Measurements from ENCODE around the gene POLE.

The POLE gene

GRCh38 chr12:132631666-132632065, 55.5 kb downstream of the POLE start:
- Histone ChIP-seq H3K4me3 (ENCODE audit: low read length) (no peak overlapping the region), H3K4me1 (ENCODE audit: insufficient read depth, low read length) (no peaks in the 10 kb centered on the region), H3K27me3 (ENCODE audit: insufficient read depth, low read length) (no peaks in the 10 kb centered on the region), H3K9me3 (ENCODE audit: insufficient read depth, low read depth, low read length) (no peaks in the 10 kb centered on the region), H3K9ac (ENCODE audit: low read depth, low read length) (no peak overlapping the region), H3K36me3 (ENCODE audit: insufficient read depth, low read depth, low read length) (peaks cover 95% of the 10 kb centered on the region), H3K27ac (ENCODE audit: low read length) (no peak overlapping the region)

GRCh38 chr12:132630672-132631071, 56.5 kb downstream of the POLE start:
- peaks cover 95% of the 10 kb centered on the region for H3K36me3 ChIP-seq (ENCODE audit: insufficient read depth, low read depth, low read length)
- H3K9ac ChIP-seq (ENCODE audit: low read depth, low read length): no peak overlapping the region

GRCh38 chr12:132629330-132629729, 57.8 kb downstream of the POLE start:
- Histone ChIP-seq H3K4me1 (ENCODE audit: insufficient read depth, low read length) (no peaks in the 10 kb centered on the region), H3K27ac (ENCODE audit: low read length) (no peak overlapping the region), H3K27me3 (ENCODE audit: insufficient read depth, low read length) (no peaks in the 10 kb centered on the region), H3K4me3 (ENCODE audit: low read length) (no peak overlapping the region), H3K36me3 (ENCODE audit: insufficient read depth, low read depth, low read length) (peaks cover 95% of the 10 kb centered on the region), H3K9me3 (ENCODE audit: insufficient read depth, low read depth, low read length) (no peaks in the 10 kb centered on the region), H3K9ac (ENCODE audit: low read depth, low read length) (no peak overlapping the region)

More at GRCh38 chr12:132630672-132631071, 56.5 kb downstream of the POLE start:
- Histone ChIP-seq H3K9me3 (ENCODE audit: insufficient read depth, low read depth, low read length) (no peaks in the 10 kb centered on the region), H3K4me3 (ENCODE audit: low read length) (no peak overlapping the region), H3K4me1 (ENCODE audit: insufficient read depth, low read length) (no peaks in the 10 kb centered on the region), H3K27ac (ENCODE audit: low read length) (no peak overlapping the region), H3K27me3 (ENCODE audit: insufficient read depth, low read length) (no peaks in the 10 kb centered on the region)

DNA sequence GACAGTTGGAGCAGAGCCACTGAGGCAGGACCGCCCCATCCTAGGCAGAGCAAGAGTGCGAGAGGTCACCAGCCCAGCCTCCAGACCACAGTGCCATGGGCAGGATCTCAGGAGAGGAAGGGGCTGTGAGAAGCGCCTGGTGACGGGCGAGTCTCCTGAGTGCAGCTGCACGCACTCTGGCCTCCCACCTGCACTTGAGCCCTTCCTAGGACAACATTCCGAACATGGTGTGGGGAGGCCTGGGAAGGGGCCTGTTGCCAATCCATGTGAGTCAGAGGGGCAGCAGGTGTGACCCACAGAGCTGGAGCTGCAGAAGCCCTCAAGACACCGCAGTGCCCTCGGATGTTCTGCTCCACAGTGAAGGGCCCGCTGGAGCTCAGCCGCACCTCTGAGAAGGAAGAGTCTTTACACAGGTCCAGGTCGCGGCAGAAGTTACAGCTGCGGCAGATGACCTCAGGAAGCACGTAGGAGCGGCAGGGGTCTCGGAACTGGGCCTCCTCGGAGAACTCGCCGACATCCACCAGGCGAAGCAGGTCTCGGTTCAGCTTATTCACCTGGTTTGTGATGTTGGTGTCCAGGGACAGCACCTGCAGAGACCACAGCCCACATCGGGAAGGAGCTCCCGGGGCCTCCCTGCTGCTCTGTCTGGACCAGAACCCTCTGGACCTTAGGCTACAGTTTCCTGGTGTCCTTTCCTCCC, 61.3 kb downstream of the POLE start:
- no peaks in the 10 kb centered on the region for H3K4me1 ChIP-seq (ENCODE audit: insufficient read depth, low read length)
- peaks cover 74% of the 10 kb centered on the region for H3K36me3 ChIP-seq (ENCODE audit: insufficient read depth, low read depth, low read length)
- no peak overlapping the region for H3K9ac ChIP-seq (ENCODE audit: low read depth, low read length)
- H3K27me3 ChIP-seq (ENCODE audit: insufficient read depth, low read length): peaks cover 5% of the 10 kb centered on the region
- H3K4me3 ChIP-seq (ENCODE audit: low read length): no peak overlapping the region
- no peak overlapping the region for H3K27ac ChIP-seq (ENCODE audit: low read length)
- H3K9me3 ChIP-seq (ENCODE audit: insufficient read depth, low read depth, low read length): no peaks in the 10 kb centered on the region

DNA sequence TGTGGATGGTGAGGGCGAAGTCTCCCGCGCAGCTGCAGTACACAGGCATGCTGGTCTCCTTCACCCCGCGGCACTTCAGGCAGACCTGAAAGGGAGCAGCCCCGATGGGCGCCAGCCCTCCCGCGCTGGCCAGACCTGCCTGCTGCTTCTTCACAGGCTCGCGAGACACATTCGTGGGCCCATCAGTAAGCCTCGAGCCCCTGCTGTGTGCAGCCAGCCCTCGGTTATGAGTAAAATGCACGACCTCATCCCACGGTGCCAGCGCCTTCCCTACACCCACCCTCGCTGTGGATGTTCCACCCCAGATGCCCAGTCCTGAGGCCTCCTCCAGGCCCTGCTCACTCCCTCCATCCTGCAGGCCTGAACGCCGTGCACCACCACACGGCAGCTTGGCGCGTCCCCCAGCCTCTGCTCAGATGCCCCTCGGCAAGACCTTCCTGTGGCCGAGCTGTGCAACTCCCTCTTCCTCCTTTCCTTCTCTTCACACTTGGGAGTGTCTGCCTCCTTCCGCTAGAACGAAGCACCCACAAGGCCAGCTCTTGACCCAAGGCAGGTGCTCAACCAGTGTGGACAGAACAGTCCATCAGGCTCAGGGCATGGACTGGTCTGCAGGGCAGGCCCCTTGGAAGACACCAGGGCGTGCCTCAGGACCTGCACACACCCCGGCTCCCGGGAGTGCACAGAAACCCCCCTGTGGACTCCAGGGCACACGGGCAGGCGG, 62.1 kb downstream of the POLE start:
- peaks cover 13% of the 10 kb centered on the region for H3K27me3 ChIP-seq (ENCODE audit: insufficient read depth, low read length)
- no peak overlapping the region for H3K9ac ChIP-seq (ENCODE audit: low read depth, low read length)
- H3K36me3 ChIP-seq (ENCODE audit: insufficient read depth, low read depth, low read length): peaks cover 66% of the 10 kb centered on the region
- no peaks in the 10 kb centered on the region for H3K9me3 ChIP-seq (ENCODE audit: insufficient read depth, low read depth, low read length)
- H3K27ac ChIP-seq (ENCODE audit: low read length): no peak overlapping the region
- no peaks in the 10 kb centered on the region for H3K4me1 ChIP-seq (ENCODE audit: insufficient read depth, low read length)
- H3K4me3 ChIP-seq (ENCODE audit: low read length): no peak overlapping the region

- peaks cover 21% of the 10 kb centered on the region for H3K27me3 ChIP-seq (ENCODE audit: insufficient read depth, low read length)
- H3K4me1 ChIP-seq (ENCODE audit: insufficient read depth, low read length): no peaks in the 10 kb centered on the region
- H3K27ac ChIP-seq (ENCODE audit: low read length): no peak overlapping the region
- no peaks in the 10 kb centered on the region for H3K9me3 ChIP-seq (ENCODE audit: insufficient read depth, low read depth, low read length)
- H3K4me3 ChIP-seq (ENCODE audit: low read length): no peak overlapping the region
- H3K9ac ChIP-seq (ENCODE audit: low read depth, low read length): no peak overlapping the region
- peaks cover 58% of the 10 kb centered on the region for H3K36me3 ChIP-seq (ENCODE audit: insufficient read depth, low read depth, low read length)
These were observed 62.8 kb downstream of the POLE start for GRCh38 chr12:132624186-132624855.

DNA sequence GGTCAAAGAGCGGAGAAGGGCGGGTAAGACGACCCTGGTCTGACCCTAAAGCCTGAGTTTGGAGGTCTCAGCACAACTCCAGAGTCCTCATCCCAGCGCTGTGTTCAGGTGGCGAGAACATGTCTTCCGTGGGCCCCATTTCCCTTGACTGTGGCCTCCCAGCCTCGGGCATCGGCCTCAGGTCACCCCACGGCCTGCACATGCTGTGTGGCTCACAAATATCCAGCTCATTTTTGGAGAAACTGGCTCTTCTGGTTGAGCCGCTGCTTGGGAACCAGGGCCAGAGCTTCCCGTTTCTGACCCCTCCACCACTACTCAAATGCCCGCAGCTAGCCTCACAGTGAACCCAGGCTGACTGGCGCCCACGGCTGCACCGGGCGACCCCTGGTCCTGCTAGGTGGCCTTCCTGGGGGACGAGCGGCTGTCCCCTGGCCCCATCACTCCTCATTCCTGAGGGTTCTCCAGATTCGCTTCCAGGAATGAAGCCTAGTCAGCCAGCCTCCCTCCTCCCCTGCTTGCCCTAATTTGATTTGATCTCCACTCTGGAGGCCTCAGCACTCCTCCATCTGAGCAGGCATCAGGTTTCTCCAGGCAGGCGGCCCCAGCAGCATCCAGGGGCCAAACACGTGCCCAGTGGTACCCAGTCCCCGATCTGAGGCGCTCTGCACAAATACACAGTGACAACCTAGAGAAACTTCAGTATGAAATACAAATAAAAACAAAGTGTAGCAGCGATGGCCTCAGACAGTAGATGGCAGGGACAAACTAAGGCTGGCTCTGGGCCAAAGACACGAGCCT, 63.9 kb downstream of the POLE start:
- Histone ChIP-seq H3K27ac (ENCODE audit: low read length) (no peak overlapping the region), H3K36me3 (ENCODE audit: insufficient read depth, low read depth, low read length) (peaks cover 49% of the 10 kb centered on the region), H3K4me3 (ENCODE audit: low read length) (no peak overlapping the region), H3K27me3 (ENCODE audit: insufficient read depth, low read length) (peaks cover 24% of the 10 kb centered on the region), H3K4me1 (ENCODE audit: insufficient read depth, low read length) (no peaks in the 10 kb centered on the region), H3K9me3 (ENCODE audit: insufficient read depth, low read depth, low read length) (no peaks in the 10 kb centered on the region), H3K9ac (ENCODE audit: low read depth, low read length) (no peak overlapping the region)

GRCh38 chr12:132622437-132623071, 64.6 kb downstream of the POLE start:
- Histone ChIP-seq H3K9me3 (ENCODE audit: insufficient read depth, low read depth, low read length) (peaks cover 3% of the 10 kb centered on the region), H3K36me3 (ENCODE audit: insufficient read depth, low read depth, low read length) (peaks cover 46% of the 10 kb centered on the region), H3K27me3 (ENCODE audit: insufficient read depth, low read length) (peaks cover 31% of the 10 kb centered on the region), H3K4me3 (ENCODE audit: low read length) (no peak overlapping the region), H3K27ac (ENCODE audit: low read length) (no peak overlapping the region), H3K4me1 (ENCODE audit: insufficient read depth, low read length) (no peaks in the 10 kb centered on the region), H3K9ac (ENCODE audit: low read depth, low read length) (no peak overlapping the region)

- peaks cover 8% of the 10 kb centered on the region for H3K9me3 ChIP-seq (ENCODE audit: insufficient read depth, low read depth, low read length)
- no peak overlapping the region for H3K27ac ChIP-seq (ENCODE audit: low read length)
- no peak overlapping the region for H3K9ac ChIP-seq (ENCODE audit: low read depth, low read length)
These were observed 65.3 kb downstream of the POLE start for GRCh38 chr12:132621657-132622435.

DNA sequence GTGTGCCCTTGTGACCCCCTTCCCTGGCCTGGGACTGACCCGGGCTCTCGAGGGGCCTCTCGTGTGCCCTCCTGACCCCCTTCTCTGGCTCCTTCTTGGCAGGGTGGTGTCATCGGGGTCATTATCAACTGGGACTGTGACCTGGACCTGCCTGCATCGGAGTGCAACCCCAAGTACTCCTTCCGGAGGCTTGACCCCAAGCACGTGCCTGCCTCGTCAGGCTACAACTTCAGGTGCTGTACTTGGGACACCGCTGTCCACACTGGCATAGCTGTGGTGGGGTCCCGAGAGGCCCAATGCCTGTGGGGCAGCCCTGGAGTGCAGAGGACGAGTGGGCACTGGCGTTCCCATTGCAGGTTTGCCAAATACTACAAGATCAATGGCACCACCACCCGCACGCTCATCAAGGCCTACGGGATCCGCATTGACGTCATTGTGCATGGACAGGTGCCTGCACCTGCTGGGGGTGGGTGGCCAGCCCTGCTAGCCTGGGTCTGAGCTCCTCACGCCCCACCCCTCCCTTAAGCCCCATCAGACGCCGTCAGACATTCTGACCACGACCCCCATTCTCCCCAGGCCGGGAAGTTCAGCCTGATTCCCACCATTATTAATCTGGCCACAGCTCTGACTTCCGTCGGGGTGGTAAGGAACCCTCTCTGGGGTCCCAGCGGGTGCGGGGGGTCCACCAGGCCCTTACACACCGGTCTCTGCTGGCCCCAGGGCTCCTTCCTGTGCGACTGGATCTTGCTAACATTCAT, 66.1 kb downstream of the POLE start:
- Histone ChIP-seq H3K9ac (ENCODE audit: low read depth, low read length) (no peak overlapping the region), H3K27ac (ENCODE audit: low read length) (no peak overlapping the region), H3K27me3 (ENCODE audit: insufficient read depth, low read length) (peaks cover 46% of the 10 kb centered on the region)

More at GRCh38 chr12:132621657-132622435, 65.3 kb downstream of the POLE start:
- H3K4me3 ChIP-seq (ENCODE audit: low read length): no peak overlapping the region
- peaks cover 39% of the 10 kb centered on the region for H3K36me3 ChIP-seq (ENCODE audit: insufficient read depth, low read depth, low read length)
- peaks cover 39% of the 10 kb centered on the region for H3K27me3 ChIP-seq (ENCODE audit: insufficient read depth, low read length)
- H3K4me1 ChIP-seq (ENCODE audit: insufficient read depth, low read length): no peaks in the 10 kb centered on the region

More for the DNA sequence above, 66.1 kb downstream of the POLE start:
- Histone ChIP-seq H3K4me1 (ENCODE audit: insufficient read depth, low read length) (no peaks in the 10 kb centered on the region), H3K36me3 (ENCODE audit: insufficient read depth, low read depth, low read length) (peaks cover 31% of the 10 kb centered on the region), H3K4me3 (ENCODE audit: low read length) (no peak overlapping the region), H3K9me3 (ENCODE audit: insufficient read depth, low read depth, low read length) (peaks cover 11% of the 10 kb centered on the region)

Data from iPS-20b (cell line).